Lower lobe of right lung (tissue), 2 donors: ENCODE data around the gene ERO1A. TPM values are rescaled to one million over a fixed set of nuclear protein-coding genes. Genes with fewer than 3 reads are reported as not detected.

ENCODE experiments used
- ATAC-seq, 2 donors: fragments of 200-7000 bp; cut with Tn5 transposase; one replicate each; pipeline ENCODE4 v1.9.1; 2020 to 2022; ENCODE audit warnings: mild to moderate bottlenecking in 2 of 2, moderate library complexity in 2 of 2
- DNase-seq: peaks from one replicate; pipeline ENCODE4 v3.0.0-alpha.2; 2020
- H3K27ac ChIP-seq: fragments of 200-600 bp; one replicate; pipeline ENCODE4 v1.8.0; 2022
- H3K27me3 ChIP-seq: fragments of 200-600 bp; one replicate; pipeline ENCODE4 v1.8.0; 2022; ENCODE audit warnings: low read depth
- H3K36me3 ChIP-seq: fragments of 200-600 bp; one replicate; pipeline ENCODE4 v1.8.0; 2022; ENCODE audit warnings: mild to moderate bottlenecking
- H3K4me1 ChIP-seq: fragments of 200-600 bp; one replicate; pipeline ENCODE4 v1.8.0; 2022
- H3K4me3 ChIP-seq: fragments of 200-600 bp; one replicate; pipeline ENCODE4 v1.8.0; 2022; ENCODE audit warnings: mild to moderate bottlenecking
- H3K9me3 ChIP-seq: fragments of 200-600 bp; one replicate; pipeline ENCODE4 v1.8.0; 2022
- CTCF ChIP-seq: fragments of 200-600 bp; IDR thresholded peaks from one replicate; pipeline ENCODE4 v1.8.0; 2022; ENCODE audit warnings: antibody characterized with exemption, mild to moderate bottlenecking
- intact Hi-C: fragments of 100-400 bp; cut with DNase I; formaldehyde crosslinking; loops from one replicate; pipeline ENCODE4 v1.11.0; 2022
- total RNA-seq: library from RNA; stranded (reverse); fragmentation: NEBNext Ultra II Directional; extraction: Animal tissue kit (Norgen Biotek cat#: 25700); gene quantifications from one replicate; pipeline ENCODE4 v1.2.1, GENCODE V29; 2021
- donor health status: DM: no; HTN: yes; CAD: no; lungs with severe emphysema.

ERO1A gene
- total RNA-seq, 1 donor from 2014 or later = 41.9 TPM

GRCh38 chr14:52660832-52661231 is 34.5 kb downstream of the ERO1A start:
- Histone ChIP-seq H3K9me3 (no peaks in the 10 kb centered on the region), H3K4me1 (no peaks in the 10 kb centered on the region), H3K27me3 (no peaks in the 10 kb centered on the region), H3K27ac (no peak overlapping the region), H3K4me3 (no peak overlapping the region), H3K36me3 (peaks cover 49% of the 10 kb centered on the region)
- ATAC-seq = no peak
- no peak for TF ChIP-seq CTCF
- no peak for DNase-seq
- intact Hi-C loops = no loop called here

- no peak for ATAC-seq
- H3K9me3 ChIP-seq = no peaks in the 10 kb centered on the region
- no peak overlapping the region for H3K4me3 ChIP-seq
- TF ChIP-seq CTCF = no peak
- intact Hi-C loops = no loop called here
- H3K27me3 ChIP-seq = no peaks in the 10 kb centered on the region
- H3K27ac ChIP-seq = no peak overlapping the region
- peaks cover 48% of the 10 kb centered on the region for H3K36me3 ChIP-seq
- H3K4me1 ChIP-seq = no peaks in the 10 kb centered on the region
- DNase-seq = no peak
Observed at GRCh38 chr14:52660325-52660724, 35.0 kb downstream of the ERO1A start.

GRCh38 chr14:52656905-52657304 is 38.5 kb downstream of the ERO1A start:
- intact Hi-C loops = no loop called here
- Histone ChIP-seq H3K27ac (no peak overlapping the region), H3K4me3 (no peak overlapping the region), H3K36me3 (peaks cover 66% of the 10 kb centered on the region), H3K4me1 (no peaks in the 10 kb centered on the region), H3K27me3 (no peaks in the 10 kb centered on the region), H3K9me3 (no peaks in the 10 kb centered on the region)
- DNase-seq (no peak), ATAC-seq (no peak)
- TF ChIP-seq CTCF = no peak

- no peaks in the 10 kb centered on the region for H3K9me3 ChIP-seq
- no peaks in the 10 kb centered on the region for H3K4me1 ChIP-seq
- no peak for ATAC-seq
- H3K36me3 ChIP-seq = peaks cover 66% of the 10 kb centered on the region
- H3K27ac ChIP-seq = no peak overlapping the region
- intact Hi-C loops = no loop called here
- H3K27me3 ChIP-seq = no peaks in the 10 kb centered on the region
- no peak overlapping the region for H3K4me3 ChIP-seq
- TF ChIP-seq CTCF = no peak
- no peak for DNase-seq
Observed at GRCh38 chr14:52650774-52651173, 44.6 kb downstream of the ERO1A start.

- no peak for TF ChIP-seq CTCF
- Histone ChIP-seq H3K27me3 (no peaks in the 10 kb centered on the region), H3K4me1 (no peaks in the 10 kb centered on the region), H3K4me3 (no peak overlapping the region), H3K27ac (no peak overlapping the region), H3K36me3 (peaks cover 71% of the 10 kb centered on the region), H3K9me3 (no peaks in the 10 kb centered on the region)
- intact Hi-C loops = no loop called here
- DNase-seq (no peak), ATAC-seq (no peak)
Observed at GRCh38 chr14:52649511-52649910, 45.8 kb downstream of the ERO1A start.

- ATAC-seq (no peak), DNase-seq (no peak)
- intact Hi-C loops = no loop called here
- Histone ChIP-seq H3K4me3 (no peak overlapping the region), H3K27me3 (no peaks in the 10 kb centered on the region), H3K4me1 (no peaks in the 10 kb centered on the region), H3K9me3 (no peaks in the 10 kb centered on the region), H3K27ac (no peak overlapping the region), H3K36me3 (peaks cover 57% of the 10 kb centered on the region)
- no peak for TF ChIP-seq CTCF
Observed at GRCh38 chr14:52641745-52642144, 53.6 kb downstream of the ERO1A start.
